OCI-LY7 (cell line): Measurements from ENCODE around the gene MAPT. TPM values are rescaled to one million over a fixed set of nuclear protein-coding genes. Genes with fewer than 3 reads are reported as not detected.

ENCODE experiments used
- BruUV-seq: library from RNA; stranded (reverse); fragments of 400-500 nt; replicated peaks from 2 replicates; lab custom pipeline; 2021; lab: Mats Ljungman, UMichigan
- CTCF ChIA-PET: fragments of 300-600 bp; sonication (Branson Sonifier 250); formaldehyde crosslinking; loops from one replicate; lab custom pipeline; 2022; ENCODE audit warnings: antibody characterized with exemption; ENCODE audit not compliant: unreplicated experiment; lab: Charles Lee
- POLR2A ChIA-PET: fragments of 300-600 bp; sonication (Branson Sonifier 250); formaldehyde crosslinking; loops from one replicate; lab custom pipeline; 2022; ENCODE audit warnings: antibody characterized with exemption; lab: Charles Lee
- DNase-seq: peaks from one replicate; pipeline ENCODE4 v3.0.0-alpha.2; 2015; ENCODE audit warnings: low spot score
- H2AFZ ChIP-seq: fragments of 200-600 bp; sonication (generic), shearing (Covaris generic); 2 replicates; pipeline ENCODE4 v1.6.1; 2014; ENCODE audit warnings: mild to moderate bottlenecking, antibody characterized with exemption, low read length, moderate library complexity
- H3K27ac ChIP-seq: fragments of 200-600 bp; sonication (generic); 2 replicates; pipeline ENCODE4 v1.5.1; 2014; ENCODE audit warnings: mixed run types, low read depth, mild to moderate bottlenecking, moderate library complexity, low read length, inconsistent platforms; ENCODE audit not compliant: poor library complexity, severe bottlenecking
- H3K36me3 ChIP-seq: fragments of 200-600 bp; sonication (generic); 2 replicates; pipeline ENCODE4 v1.6.1; 2014; ENCODE audit warnings: mild to moderate bottlenecking, antibody characterized with exemption, low read length, moderate library complexity, mixed read lengths; ENCODE audit not compliant: insufficient read depth
- H3K4me1 ChIP-seq: fragments of 200-600 bp; sonication (generic); 2 replicates; pipeline ENCODE4 v1.5.1; 2014; ENCODE audit warnings: mild to moderate bottlenecking, low read length; ENCODE audit not compliant: insufficient read depth, poor library complexity, severe bottlenecking
- H3K4me2 ChIP-seq: fragments of 200-600 bp; sonication (generic); 2 replicates; pipeline ENCODE4 v1.6.1; 2014; ENCODE audit warnings: mild to moderate bottlenecking, low read length
- H3K4me3 ChIP-seq: fragments of 200-600 bp; sonication (generic); 2 replicates; pipeline ENCODE4 v1.5.1; 2014; ENCODE audit warnings: mild to moderate bottlenecking, low read depth, low read length; ENCODE audit not compliant: poor library complexity, severe bottlenecking
- H3K79me2 ChIP-seq: fragments of 200-600 bp; sonication (generic); 2 replicates; pipeline ENCODE4 v1.6.1; 2016; ENCODE audit warnings: low read depth, mild to moderate bottlenecking, low read length, moderate library complexity, mixed read lengths; ENCODE audit not compliant: insufficient read depth
- H3K9me2 ChIP-seq: fragments of 200-600 bp; sonication (generic); 2 replicates; pipeline ENCODE4 v1.6.1; 2016; ENCODE audit warnings: mild to moderate bottlenecking, low read length, mixed read lengths; ENCODE audit not compliant: insufficient read depth
- H3K9me3 ChIP-seq: fragments of 200-600 bp; sonication (generic); 2 replicates; pipeline ENCODE4 v1.6.1; 2014; ENCODE audit warnings: mild to moderate bottlenecking, mixed run types, low read length, mixed read lengths
- H4K20me1 ChIP-seq: fragments of 200-600 bp; sonication (generic); 2 replicates; pipeline ENCODE4 v1.6.1; 2014; ENCODE audit warnings: mild to moderate bottlenecking, antibody characterized with exemption, low read length, moderate library complexity, mixed read lengths; ENCODE audit not compliant: insufficient read depth
- EZH2phosphoT487 ChIP-seq: fragments of 200-600 bp; sonication (generic); IDR thresholded peaks from 2 replicates; pipeline ENCODE4 v1.6.1; 2018; ENCODE audit warnings: low read depth, borderline replicate concordance, mild to moderate bottlenecking, mixed run types, antibody characterized with exemption, low read length, moderate library complexity, mixed read lengths
- intact Hi-C: fragments of 100-400 bp; cut with micrococcal nuclease; formaldehyde crosslinking; loops from one replicate; pipeline ENCODE4 v1.10.0; 2022; ENCODE audit not compliant: unreplicated experiment
- total RNA-seq, 2 experiments: library from RNA; depleted of rRNA in 1 of 2; stranded (reverse); fragments of >200 nt in 1 of 2; shearing (Covaris generic) in 1 of 2; gene quantifications; 2 replicates each; pipeline ENCODE4 v1.2.3, GENCODE V29; 2014 to 2022
- TF ChIP-seq, protein P1 (sequence below): fragments of 200-600 bp; sonication (generic); conservative IDR thresholded peaks from 2 replicates; pipeline ENCODE4 v1.5.1; 2014; ENCODE audit warnings: mild to moderate bottlenecking, antibody characterized with exemption, low read length, moderate library complexity, mixed read lengths

MAPT gene
- total RNA-seq, 2 experiments from 2014 or later = 0.44 TPM; not detected in 1

DNA sequence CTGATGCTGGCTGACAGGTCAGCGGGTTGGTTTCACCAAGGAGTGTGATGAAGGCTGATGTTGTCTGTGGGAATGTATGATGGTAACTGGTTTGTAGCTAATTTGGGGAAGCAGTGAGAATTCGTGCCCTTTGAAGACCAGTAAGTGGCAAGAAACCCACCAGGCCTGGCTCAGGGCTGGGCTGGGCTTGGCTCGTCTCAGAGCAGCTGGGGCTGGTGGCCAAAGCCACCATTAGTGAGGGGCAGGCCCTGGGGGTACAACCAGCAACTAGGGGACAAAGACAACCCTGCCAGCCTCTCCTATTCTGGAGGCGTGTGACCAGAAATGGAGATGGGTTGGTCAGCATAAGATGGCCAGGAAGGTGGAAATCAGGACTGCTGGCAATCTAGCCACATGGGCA is 91.7 kb downstream of the MAPT start:
- Histone ChIP-seq H3K27ac (no peak overlapping the region), H3K9me3 (no peaks in the 10 kb centered on the region), H3K4me2 (no peak overlapping the region), H4K20me1 (no peaks in the 10 kb centered on the region), H3K79me2 (no peaks in the 10 kb centered on the region), H3K36me3 (no peaks in the 10 kb centered on the region), H3K9me2 (no peaks in the 10 kb centered on the region), H2AFZ (no peak overlapping the region), H3K4me3 (no peak overlapping the region), H3K4me1 (no peaks in the 10 kb centered on the region)
- ChIA-PET POLR2A (no interaction called here), CTCF (no interaction called here)
- intact Hi-C loops = no loop called here
- TF ChIP-seq EZH2phosphoT487 = no peak
- TF ChIP-seq, protein P1, sequence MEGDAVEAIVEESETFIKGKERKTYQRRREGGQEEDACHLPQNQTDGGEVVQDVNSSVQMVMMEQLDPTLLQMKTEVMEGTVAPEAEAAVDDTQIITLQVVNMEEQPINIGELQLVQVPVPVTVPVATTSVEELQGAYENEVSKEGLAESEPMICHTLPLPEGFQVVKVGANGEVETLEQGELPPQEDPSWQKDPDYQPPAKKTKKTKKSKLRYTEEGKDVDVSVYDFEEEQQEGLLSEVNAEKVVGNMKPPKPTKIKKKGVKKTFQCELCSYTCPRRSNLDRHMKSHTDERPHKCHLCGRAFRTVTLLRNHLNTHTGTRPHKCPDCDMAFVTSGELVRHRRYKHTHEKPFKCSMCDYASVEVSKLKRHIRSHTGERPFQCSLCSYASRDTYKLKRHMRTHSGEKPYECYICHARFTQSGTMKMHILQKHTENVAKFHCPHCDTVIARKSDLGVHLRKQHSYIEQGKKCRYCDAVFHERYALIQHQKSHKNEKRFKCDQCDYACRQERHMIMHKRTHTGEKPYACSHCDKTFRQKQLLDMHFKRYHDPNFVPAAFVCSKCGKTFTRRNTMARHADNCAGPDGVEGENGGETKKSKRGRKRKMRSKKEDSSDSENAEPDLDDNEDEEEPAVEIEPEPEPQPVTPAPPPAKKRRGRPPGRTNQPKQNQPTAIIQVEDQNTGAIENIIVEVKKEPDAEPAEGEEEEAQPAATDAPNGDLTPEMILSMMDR = no peak
- BruUV-seq = no TSS peak
- DNase-seq = no peak

DNA sequence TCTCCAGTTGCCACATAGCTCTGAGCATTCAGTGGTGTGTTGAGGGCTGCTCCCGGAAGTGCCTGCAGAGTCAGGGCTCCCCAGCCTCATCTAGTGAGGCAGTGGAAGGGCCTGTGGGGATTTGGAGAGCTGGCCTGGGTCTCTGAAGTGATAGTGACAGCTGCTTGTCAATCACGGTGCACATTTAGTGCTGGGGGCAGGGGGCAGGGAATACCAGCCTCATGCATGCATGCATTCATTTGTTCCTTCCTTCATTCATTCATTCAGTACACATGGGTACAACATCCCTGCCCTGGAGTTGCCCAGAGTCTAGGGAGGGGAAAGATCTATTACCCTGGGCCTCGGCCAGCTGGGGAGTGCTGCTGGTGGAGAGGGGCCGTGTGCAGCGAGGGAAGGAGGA is 93.4 kb downstream of the MAPT start:
- no peaks in the 10 kb centered on the region for H4K20me1 ChIP-seq
- H3K27ac ChIP-seq = no peak overlapping the region
- intact Hi-C loops = no loop called here
- DNase-seq = no peak
- no peaks in the 10 kb centered on the region for H3K9me2 ChIP-seq
- H3K4me3 ChIP-seq = no peak overlapping the region
- H3K79me2 ChIP-seq = no peaks in the 10 kb centered on the region
- TF ChIP-seq EZH2phosphoT487 = no peak
- TF ChIP-seq, protein P1 = no peak
- no peaks in the 10 kb centered on the region for H3K9me3 ChIP-seq
- H3K4me1 ChIP-seq = no peaks in the 10 kb centered on the region
- CTCF ChIA-PET = no interaction called here
- BruUV-seq = no TSS peak
- no peak overlapping the region for H2AFZ ChIP-seq
- POLR2A ChIA-PET = no interaction called here
- H3K4me2 ChIP-seq = no peak overlapping the region
- H3K36me3 ChIP-seq = no peaks in the 10 kb centered on the region

DNA sequence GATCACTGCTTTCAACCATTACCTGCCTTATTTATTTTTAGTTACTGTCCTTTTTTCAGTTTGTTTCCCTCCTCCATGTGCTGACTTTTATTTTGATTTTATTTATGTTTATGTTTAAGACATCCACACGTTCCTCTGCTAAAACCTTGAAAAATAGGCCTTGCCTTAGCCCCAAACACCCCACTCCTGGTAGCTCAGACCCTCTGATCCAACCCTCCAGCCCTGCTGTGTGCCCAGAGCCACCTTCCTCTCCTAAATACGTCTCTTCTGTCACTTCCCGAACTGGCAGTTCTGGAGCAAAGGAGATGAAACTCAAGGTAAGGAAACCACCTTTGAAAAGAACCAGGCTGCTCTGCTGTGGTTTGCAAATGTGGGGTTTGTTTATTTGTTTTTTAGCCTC is 95.4 kb downstream of the MAPT start:
- POLR2A ChIA-PET = no interaction called here
- no peak for TF ChIP-seq EZH2phosphoT487
- TF ChIP-seq, protein P1 = no peak
- no peaks in the 10 kb centered on the region for H3K4me1 ChIP-seq
- no TSS peak for BruUV-seq
- H3K27ac ChIP-seq = no peak overlapping the region
- CTCF ChIA-PET = no interaction called here
- H3K4me2 ChIP-seq = no peak overlapping the region
- H4K20me1 ChIP-seq = no peaks in the 10 kb centered on the region
- no peak overlapping the region for H2AFZ ChIP-seq
- no peaks in the 10 kb centered on the region for H3K79me2 ChIP-seq
- H3K9me3 ChIP-seq = no peaks in the 10 kb centered on the region
- no peak for DNase-seq
- H3K4me3 ChIP-seq = no peak overlapping the region
- intact Hi-C loops = no loop called here
- no peaks in the 10 kb centered on the region for H3K36me3 ChIP-seq
- H3K9me2 ChIP-seq = no peaks in the 10 kb centered on the region
